Astrocyte of the hippocampus (primary cell): ENCODE results near the gene DAB2IP.

Source experiments
- DNase-seq: peaks from one replicate; pipeline ENCODE4 v3.0.0; 2011; ENCODE audit warnings: low read depth, low spot score

The DAB2IP gene

GRCh38 chr9:121815546-121816448, 164.4 kb downstream of the DAB2IP start:
- DNase-seq, result no peak

GRCh38 chr9:121816449-121816817, 165.0 kb downstream of the DAB2IP start:
- DNase-seq, result no peak

DNA sequence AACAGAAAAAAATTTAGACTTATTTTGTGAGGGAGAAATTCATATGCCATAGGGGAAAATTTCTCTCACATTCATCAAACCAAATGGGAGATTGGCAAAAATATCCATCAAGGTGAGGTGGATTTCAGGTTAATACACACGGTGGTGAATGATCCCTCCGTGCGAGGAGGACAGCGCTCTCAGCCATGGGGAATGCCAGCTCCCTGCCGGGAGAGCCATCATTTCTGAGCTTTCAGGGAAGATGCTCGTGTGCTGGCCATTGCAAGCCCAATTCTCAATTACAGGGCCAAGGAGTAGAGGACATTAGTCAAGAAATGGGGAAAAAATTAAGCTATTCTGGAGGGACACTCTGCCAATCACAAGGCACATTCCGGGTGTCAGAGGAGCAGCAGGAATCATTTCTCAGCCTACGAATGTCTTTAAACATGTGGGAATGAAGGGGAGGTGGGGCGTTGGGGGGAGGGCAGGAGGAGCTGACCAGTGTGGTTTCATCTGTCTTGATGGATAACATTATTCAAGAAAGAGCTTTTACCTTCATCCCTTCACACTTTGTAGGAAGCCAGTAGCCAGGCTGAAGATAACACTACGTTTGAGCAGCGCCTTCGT, 165.5 kb downstream of the DAB2IP start:
- DNase-seq, result no peak

DNA sequence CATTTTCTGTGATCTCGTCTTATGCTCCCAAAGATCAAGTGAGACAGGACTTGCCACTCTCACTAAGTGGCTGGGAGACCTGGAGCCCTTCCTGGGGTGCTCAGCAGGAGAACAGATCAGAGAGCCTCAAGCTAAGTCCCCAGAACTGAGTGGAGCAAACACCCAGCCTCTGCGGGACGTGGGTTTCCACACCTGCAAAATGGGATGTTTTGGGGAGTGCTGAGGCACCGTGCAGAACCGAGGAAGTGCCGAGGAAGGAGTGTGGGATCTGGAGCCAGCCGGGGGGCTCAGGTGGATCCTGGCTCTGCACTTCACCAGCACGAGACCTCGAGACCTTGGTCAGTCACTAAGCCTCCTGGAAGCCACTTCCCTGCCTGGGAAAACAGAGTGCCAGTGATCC, 166.0 kb downstream of the DAB2IP start:
- no peak for DNase-seq

- DNase-seq, result no peak
These were observed 166.7 kb downstream of the DAB2IP start for GRCh38 chr9:121818016-121818661.

DNA sequence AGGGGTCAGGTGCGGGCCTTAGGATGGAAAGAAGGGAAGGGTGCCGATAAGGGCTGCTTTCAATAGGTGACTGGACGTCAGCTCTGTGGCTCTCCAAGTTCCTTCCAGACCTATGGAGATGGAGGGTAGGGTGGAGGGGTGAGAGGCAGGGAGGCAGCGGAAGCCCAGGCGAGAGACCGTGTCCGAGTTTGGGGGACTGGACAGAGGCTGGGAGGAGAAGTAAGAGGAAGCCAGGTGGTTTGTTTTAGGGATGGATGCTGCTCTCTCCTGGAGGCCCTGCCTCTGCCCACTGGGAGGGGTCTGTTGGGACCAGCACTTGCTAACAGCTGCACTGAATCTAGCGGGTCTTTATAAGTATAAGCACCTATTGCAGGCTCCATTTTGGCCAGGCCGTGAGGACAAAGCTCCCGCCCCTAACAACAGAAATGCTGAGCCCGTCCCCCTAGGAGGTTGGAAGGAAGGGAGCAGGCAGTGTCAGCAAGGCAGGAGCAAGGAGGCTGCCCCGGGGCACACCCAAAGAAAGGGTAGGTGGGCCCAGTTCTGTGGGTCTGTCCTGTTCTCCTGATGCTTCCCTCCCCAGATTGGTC, 167.5 kb downstream of the DAB2IP start:
- no peak for DNase-seq

- peak; percentile 70 for DNase-seq
These were observed 168.2 kb downstream of the DAB2IP start for GRCh38 chr9:121819428-121820231.

GRCh38 chr9:121820286-121821005, 169.0 kb downstream of the DAB2IP start:
- no peak for DNase-seq

DNA sequence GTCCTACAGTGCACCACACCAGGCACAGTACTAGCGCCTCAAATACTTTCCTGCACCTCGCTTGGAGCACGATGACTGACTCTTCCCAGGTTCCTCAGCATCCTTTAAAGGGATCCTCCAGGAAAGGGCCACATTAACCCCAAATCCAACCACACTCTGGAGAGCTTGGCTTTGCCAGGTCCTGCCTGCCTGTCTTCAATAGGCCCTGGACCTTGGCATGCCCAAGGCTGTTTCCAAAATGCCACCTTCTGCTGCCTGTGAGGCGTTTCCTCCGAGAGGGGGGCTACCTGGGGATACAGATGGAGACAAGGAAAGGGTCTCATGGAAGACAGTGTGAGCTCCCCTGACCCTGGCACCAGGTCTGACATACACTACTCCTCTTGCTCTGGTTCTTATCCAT, 169.9 kb downstream of the DAB2IP start:
- DNase-seq, result no peak

- DNase-seq, result no peak
These were observed 171.0 kb downstream of the DAB2IP start for GRCh38 chr9:121822093-121823085.

- DNase-seq, result no peak
These were observed 172.2 kb downstream of the DAB2IP start for GRCh38 chr9:121823451-121824169.

DNA sequence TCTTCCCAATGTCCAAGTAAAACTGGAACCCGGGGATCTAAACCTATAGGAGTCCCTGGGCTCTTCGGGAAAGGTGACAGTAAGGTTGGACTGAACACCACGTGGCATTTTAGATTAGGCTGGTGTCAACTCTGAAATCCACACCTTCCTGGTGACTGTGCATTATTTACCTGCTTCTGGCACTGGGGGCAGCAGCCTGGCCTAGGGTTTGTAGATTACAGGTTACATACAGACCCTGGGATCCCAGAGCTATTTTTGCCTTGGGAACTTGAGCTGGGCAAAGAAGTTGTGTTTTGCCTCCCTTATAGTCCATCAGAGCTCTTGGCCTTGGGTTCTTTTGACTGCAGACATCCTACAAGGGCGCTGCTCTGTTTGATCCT, 173.2 kb downstream of the DAB2IP start:
- no peak for DNase-seq

GRCh38 chr9:121825031-121825691, 173.7 kb downstream of the DAB2IP start:
- DNase-seq, result no peak

DNA sequence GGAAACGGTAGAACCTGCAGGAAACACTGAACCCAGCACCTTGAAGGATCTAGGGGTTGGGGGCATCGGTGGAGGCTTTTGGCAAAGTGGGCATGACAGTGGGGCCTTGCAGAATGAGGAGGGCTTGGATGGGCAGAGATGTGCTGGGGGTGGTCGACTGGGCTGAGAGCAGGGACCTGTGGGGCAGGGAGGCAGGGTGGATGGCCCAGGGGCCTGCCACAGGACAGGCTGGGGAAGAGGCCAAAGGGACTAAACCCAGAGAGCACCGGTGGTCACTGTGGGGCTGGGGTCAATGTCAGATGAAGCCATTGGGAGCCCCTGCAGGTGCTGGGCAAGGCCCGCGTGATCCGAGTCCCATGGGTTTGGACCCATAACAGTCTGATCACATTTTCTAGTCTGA, 175.3 kb downstream of the DAB2IP start:
- no peak for DNase-seq

- no peak for DNase-seq
These were observed 176.0 kb downstream of the DAB2IP start for GRCh38 chr9:121827251-121827967.

DNA sequence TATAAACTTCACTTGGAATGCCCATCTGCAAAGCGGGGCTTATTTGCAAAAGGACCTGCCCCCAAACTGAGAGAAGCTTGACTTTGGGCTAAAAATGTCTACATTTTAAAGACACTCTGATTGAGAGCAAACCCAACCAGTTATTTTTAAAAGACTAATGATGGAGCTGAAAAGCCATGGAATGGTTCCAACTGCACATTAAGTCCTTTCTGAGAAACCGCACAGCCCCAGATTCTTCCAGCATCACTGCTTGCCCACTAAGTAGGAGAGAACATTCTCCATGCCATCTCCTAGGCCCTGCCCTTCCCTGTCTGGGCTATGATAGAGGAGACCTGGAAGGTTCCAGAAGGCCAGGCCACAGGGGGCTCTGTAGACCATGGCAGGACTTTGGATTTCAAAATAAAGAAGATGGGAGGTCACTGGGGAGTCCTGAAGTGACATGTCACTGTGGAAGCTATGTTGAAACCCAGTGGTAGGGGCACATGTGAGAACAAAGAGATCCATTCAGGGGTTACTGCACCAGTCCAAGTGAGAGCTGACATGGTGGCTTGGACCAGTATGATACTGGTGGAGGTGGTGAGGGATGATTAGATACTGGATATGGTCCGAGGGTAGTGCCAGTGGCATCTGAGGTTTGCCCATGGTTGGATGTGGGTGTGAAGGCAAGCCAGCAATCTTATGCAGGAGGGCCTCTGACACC, 179.2 kb downstream of the DAB2IP start:
- DNase-seq, result peak; percentile 63

DNA sequence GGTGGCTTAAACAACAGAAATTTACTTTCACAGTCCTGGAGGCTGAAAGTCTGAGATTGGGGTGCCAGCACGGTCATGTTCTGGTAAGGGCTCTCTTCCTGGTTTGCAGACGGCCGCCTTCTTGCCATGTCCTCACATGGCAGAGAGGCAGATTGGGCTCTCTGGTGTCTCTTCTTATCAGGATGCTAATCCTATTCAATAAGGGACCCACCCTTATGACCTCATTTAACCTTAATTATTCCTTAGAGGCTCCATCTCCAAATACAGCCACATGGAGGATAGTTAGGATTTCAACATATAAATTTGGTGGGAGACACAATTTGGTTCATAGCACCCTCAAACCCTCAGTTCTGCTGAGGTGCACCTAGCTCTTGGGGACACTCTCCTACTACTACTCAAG, 180.4 kb downstream of the DAB2IP start:
- DNase-seq, result no peak
